ENCODE results near the gene SLC27A1. TPM values are rescaled to one million over a fixed set of nuclear protein-coding genes. Genes with fewer than 3 reads are reported as not detected.

The SLC27A1 gene
- total RNA-seq, 1 experiment from 2014 or later: 6.5 TPM

DNA sequence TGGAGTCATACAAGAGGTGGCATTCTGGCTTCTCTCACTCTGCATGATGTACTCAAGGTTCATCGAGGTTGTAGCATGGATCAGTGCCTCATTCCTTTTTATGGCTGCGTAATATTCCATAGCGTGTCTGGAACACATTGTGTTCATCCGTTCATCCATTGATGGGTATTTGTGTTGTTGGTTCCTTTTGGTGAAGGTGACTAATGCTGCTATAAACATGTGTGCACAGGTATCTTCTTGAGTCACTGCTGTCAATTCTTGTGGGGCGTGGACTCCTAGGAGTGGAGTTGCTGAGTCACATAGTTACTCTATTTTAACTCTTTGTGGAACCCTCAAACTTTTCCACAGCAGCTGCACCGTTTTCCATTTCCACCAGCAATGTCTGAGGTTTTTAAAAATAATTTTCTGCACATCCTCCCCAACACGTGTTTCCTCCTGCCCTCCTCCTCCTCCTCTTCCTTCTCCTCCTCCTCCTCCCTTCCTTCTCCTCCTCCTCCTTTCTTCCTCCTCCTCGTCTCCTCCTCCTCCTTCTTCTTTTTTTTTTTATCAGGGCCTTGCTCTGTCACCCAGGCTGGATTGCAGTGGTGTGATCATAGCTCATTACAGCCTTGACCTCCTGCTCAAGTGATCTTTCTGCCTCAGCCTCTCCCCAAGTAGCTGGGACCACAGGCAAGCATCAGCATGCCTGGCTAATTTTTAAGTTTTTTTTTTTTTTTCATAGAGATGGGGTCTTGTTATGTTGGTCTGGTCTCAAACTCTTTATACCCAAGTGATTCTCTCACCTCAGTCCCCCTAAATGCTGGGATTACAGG is 19.9 kb upstream of the SLC27A1 start:
- Histone ChIP-seq H3K27me3 (peaks cover 47% of the 10 kb centered on the region), H3K36me3 (no peaks in the 10 kb centered on the region), H3K4me3 (no peak overlapping the region), H3K9me3 (peaks cover 2% of the 10 kb centered on the region)
- no peak for DNase-seq

DNA sequence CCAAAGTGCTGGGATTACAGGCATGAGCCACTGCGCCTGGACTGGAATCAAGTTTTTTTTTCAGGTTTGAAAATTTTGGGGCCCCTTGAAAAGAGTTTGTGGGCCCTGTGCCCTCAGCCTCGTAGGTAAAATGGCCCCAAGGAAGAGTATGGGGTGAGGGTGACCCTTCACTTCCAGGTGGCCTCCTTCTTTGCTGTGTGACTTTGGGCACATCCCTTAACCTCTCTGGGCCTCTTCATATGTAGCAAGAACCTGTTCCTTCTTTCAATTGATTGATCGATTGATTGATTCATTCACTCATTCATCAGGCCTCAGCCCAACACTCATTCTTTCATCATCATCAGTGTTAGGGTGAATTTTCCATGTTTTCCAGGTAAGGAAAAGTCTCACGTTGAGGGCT is 18.5 kb upstream of the SLC27A1 start:
- Histone ChIP-seq H3K27me3 (peaks cover 48% of the 10 kb centered on the region), H3K9me3 (peaks cover 2% of the 10 kb centered on the region), H3K36me3 (no peaks in the 10 kb centered on the region), H3K4me3 (no peak overlapping the region)
- no peak for DNase-seq

- Histone ChIP-seq H3K36me3 (no peaks in the 10 kb centered on the region), H3K9me3 (peaks cover 2% of the 10 kb centered on the region), H3K4me3 (no peak overlapping the region), H3K27me3 (peaks cover 38% of the 10 kb centered on the region)
- no peak for DNase-seq
Observed at GRCh38 chr19:17454576-17455071, 15.7 kb upstream of the SLC27A1 start.

- H3K27me3 ChIP-seq: peaks cover 34% of the 10 kb centered on the region
- H3K9me3 ChIP-seq: no peaks in the 10 kb centered on the region; the same call in 1 of the 2 replicates
- DNase-seq: no peak
- no peaks in the 10 kb centered on the region for H3K36me3 ChIP-seq
- H3K4me3 ChIP-seq: no peak overlapping the region
Observed at GRCh38 chr19:17455308-17456123, 14.8 kb upstream of the SLC27A1 start.

GRCh38 chr19:17456127-17456526 is 14.2 kb upstream of the SLC27A1 start:
- H3K4me3 ChIP-seq: no peak overlapping the region
- peaks cover 34% of the 10 kb centered on the region for H3K27me3 ChIP-seq
- H3K9me3 ChIP-seq: no peaks in the 10 kb centered on the region; the same call in 1 of the 2 replicates
- DNase-seq: no peak
- no peaks in the 10 kb centered on the region for H3K36me3 ChIP-seq

DNA sequence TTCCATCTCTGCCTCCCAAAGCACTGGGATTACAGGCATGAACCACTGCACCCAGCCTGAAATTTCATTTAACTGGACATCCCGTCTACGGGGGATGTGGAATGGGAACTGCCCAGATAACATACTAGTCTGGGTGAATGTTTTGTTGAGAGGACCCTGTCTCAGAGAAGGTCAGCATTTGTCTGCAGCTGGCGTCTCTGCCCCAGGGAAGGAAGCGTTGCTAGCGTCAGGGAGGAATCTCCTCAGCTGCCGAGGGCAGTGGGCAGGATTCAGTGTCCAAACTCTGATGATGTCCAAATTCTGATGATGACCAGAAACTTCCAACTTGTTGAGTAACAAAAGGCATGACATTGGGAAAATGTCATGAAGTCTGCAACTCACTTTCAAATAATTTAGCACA is 12.7 kb upstream of the SLC27A1 start:
- no peak for DNase-seq
- H3K9me3 ChIP-seq: no peaks in the 10 kb centered on the region; the same call in 1 of the 2 replicates
- no peak overlapping the region for H3K4me3 ChIP-seq
- peaks cover 34% of the 10 kb centered on the region for H3K27me3 ChIP-seq
- H3K36me3 ChIP-seq: no peaks in the 10 kb centered on the region

DNA sequence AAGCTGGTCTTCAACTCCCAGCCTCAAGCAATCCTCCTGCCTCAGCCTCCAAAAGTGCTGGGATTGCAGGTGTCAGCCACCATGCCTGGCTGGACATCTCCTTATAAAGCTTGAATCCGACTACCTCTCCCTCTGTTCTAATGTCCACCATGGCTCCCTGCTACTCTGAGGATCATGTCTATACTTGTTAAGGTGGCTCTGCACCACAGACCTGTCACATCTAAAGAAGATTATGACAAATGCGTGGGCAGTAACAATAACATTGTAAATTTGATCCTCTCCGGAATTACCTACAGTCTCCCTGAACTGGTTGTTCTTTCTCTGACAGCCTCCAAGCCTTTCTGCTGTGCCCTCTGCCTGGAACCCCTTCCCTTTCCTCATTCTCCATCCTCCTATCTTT is 11.4 kb upstream of the SLC27A1 start:
- Histone ChIP-seq H3K27me3 (peaks cover 30% of the 10 kb centered on the region), H3K9me3 (no peaks in the 10 kb centered on the region), H3K36me3 (no peaks in the 10 kb centered on the region), H3K4me3 (no peak overlapping the region)
- no peak for DNase-seq

DNA sequence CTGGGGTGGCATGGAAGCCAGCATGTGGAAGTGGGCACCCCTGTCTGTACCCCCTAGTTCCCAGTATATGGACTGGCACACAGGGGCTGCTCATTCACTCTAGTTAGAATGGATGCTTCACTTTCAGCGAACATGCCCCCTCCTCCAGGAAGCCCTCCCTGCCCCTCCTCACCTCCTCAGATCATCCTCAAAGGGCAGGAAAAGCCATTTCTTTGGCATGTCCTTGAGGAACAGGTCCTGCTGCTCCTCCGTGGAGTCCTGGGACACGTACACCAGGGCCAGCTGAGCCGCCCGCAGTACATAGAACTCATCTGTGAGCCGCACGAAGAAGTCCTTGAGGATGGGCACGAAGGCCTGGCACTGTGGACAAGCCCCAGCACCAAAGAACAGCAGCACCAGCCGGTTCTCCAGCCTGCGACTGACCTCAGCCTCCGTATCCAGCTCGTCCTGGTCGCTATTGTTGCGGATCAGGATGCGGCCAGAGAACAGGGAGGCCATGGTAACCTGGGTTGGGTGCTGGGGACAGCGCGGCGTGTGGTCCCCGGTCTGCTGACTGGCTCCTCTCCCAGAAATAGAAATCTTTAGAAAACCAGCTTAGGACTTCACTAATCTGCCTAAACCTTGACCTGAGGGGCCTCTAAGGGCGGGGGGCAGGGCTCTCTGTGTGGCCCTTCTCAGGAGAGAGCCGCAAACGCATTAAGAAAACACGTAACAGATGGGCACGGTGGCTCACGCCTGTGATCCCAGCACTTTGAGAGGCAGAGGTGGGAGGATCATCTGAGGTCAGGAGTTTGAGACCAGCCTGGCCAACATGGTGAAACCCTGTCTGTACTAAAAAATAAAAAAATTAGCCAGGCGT is 9.7 kb upstream of the SLC27A1 start, which contains the start of gene NXNL1:
Gene NXNL1, minus strand, starts transcription at position 555 of the 859 bp plus-strand sequence. Its CDS starts 57 bp downstream, at position 498.
- Histone ChIP-seq H3K4me3 (no peak within 1 kb of the TSS), H3K9me3 (no peaks in the 10 kb centered on the region), H3K27me3 (peaks cover 21% of the 10 kb centered on the region), H3K36me3 (no peaks in the 10 kb centered on the region)
- DNase-seq: no peak

DNA sequence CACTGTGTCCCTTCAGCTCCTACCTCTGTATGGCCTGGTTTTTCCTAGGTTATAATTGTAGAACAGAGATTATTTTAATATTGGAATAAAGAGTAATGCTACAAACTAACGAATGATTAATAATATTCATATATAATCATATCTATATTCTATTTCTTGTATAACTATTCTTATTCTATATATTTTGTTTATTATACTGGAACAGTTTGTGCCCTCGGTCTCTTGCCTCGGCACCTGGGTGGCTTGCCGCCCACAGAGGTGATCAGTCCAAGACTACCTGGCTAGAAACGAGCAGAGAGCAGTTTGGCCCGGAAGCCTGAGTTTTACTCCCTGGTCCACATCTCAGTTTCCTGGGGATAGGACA is 3.9 kb upstream of the SLC27A1 start:
- H3K27me3 ChIP-seq: no peaks in the 10 kb centered on the region

GRCh38 chr19:17467471-17468301 is 2.6 kb upstream of the SLC27A1 start:
- Histone ChIP-seq H3K4me3 (no peak overlapping the region), H3K27me3 (no peaks in the 10 kb centered on the region), H3K36me3 (no peaks in the 10 kb centered on the region), H3K9me3 (no peaks in the 10 kb centered on the region)
- DNase-seq: no peak

More for the DNA sequence above, 3.9 kb upstream of the SLC27A1 start:
- Histone ChIP-seq H3K36me3 (no peaks in the 10 kb centered on the region), H3K9me3 (no peaks in the 10 kb centered on the region), H3K4me3 (no peak overlapping the region)
- DNase-seq: no peak

DNA sequence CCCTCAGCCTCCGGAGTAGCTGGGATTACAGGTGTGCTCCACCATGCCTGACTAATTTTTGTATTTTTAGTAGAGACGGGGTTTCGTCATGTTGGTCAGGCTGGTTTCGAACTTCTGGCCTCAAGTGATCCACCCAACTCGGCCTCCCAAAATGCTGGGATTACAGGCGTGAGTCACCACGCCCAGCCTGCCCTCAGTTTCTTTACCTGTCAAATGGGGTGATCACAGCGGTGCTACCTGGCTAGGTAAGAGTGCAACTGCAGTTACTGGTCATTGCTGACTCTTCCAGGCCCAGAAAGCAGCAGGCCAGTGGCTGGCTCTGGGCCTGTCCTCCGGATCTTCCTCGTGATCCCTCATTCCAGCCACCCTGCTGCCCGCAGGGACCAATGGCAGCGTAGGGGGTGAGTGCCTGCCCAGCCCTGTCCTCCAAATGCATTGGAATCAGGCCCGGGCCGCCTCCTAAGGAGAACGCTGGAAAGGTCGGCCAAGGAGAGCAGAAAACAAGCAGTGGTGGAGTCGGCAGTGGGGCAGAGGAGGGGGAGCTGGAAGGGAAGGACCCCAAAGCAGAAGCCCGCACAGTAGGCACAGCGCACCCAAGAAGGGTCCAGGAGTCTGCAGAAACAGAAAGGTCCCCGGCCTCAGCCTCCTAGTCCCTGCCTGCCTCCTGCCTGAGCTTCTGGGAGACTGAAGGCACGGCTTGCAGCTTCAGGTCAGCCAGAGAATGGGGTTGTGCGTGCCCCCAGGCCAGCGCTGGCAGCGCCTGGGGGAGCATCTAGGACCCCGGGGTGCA is 1.8 kb upstream of the SLC27A1 start:
- DNase-seq: no peak
- H3K4me3 ChIP-seq: peak overlapping the region; percentile 72; the same call in 1 of the 2 replicates
- H3K36me3 ChIP-seq: no peaks in the 10 kb centered on the region
- H3K27me3 ChIP-seq: no peaks in the 10 kb centered on the region
- no peaks in the 10 kb centered on the region for H3K9me3 ChIP-seq

GRCh38 chr19:17469092-17469480 is 1.2 kb upstream of the SLC27A1 start:
- Histone ChIP-seq H3K9me3 (no peaks in the 10 kb centered on the region), H3K36me3 (no peaks in the 10 kb centered on the region), H3K27me3 (no peaks in the 10 kb centered on the region), H3K4me3 (peak overlapping the region; percentile 72)
- no peak for DNase-seq

- no peaks in the 10 kb centered on the region for H3K36me3 ChIP-seq
- no peaks in the 10 kb centered on the region for H3K9me3 ChIP-seq
- DNase-seq: peak; percentile 96
- H3K4me3 ChIP-seq: peak overlapping the region; percentile 72
- H3K27me3 ChIP-seq: no peaks in the 10 kb centered on the region
Observed at GRCh38 chr19:17469481-17470067, 750 bp upstream of the SLC27A1 start.

DNA sequence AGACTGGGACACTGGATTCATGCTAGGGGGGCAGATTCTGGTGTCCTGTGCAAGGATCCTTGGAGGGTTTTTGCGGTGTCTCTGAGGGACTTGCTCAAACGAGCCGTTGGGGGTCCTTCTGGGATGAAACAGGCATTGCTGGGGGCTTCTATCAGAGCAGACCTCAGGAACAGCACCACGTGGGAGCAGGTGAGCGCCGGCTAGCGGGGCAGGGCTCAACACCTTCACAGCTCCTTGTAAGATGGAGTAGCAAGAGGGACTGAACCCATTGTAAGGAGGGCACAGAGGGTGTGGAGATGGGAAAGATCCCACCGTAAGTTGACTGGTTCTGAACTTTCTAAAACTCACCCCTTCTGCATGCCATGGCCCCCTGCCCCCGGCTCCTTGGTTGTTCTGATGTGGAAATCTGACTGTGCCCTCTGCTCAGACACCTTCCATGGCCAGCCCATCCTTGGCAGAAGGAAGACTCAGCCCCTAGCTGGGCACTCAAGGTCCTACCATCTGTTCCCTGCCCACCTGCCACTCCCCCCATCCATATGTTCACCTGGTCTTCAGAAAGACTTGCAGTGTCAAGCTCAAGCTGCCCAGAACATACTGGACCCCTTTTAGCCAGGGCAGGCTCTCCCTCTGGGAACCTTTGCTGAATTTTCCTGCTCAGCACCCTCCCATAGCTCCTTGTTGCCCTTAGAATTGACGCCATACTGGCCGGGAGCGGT is 1.2 kb downstream of the SLC27A1 start:
- no peak for DNase-seq
- Histone ChIP-seq H3K4me3 (peak overlapping the region; percentile 72), H3K9me3 (no peaks in the 10 kb centered on the region), H3K36me3 (no peaks in the 10 kb centered on the region), H3K27me3 (no peaks in the 10 kb centered on the region)

Measured in MG63 (cell line).